GM12874 (cell line): ENCODE results near the gene ZNF282.

ENCODE experiments used
- TF ChIP-seq, protein P1 (sequence below): IDR thresholded peaks from 2 replicates; pipeline ENCODE4 v1.5.1; 2011; ENCODE audit warnings: low read depth, mild to moderate bottlenecking, control low read depth, low read length, moderate library complexity; ENCODE audit not compliant: insufficient read depth

The ZNF282 gene

DNA sequence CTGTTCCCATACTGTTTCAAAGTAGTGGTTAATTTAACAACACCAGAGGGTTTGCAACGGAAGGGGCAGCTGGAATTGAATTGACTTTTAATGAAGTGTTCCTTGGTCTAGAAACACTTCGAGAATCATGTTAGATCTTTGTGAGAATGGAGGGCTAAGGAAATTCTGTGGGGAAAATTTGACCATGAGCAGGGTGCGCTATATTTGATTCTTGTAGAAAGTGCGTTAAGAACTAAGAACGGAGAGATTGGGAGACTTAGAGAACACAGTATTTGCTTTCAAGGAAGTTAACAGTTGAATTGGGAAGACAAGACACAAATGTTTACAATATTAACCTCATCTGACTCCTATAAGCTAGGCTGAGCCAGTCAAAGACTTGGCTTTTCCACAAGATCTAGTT is 45.3 kb downstream of the ZNF282 start:
- TF ChIP-seq, protein P1, sequence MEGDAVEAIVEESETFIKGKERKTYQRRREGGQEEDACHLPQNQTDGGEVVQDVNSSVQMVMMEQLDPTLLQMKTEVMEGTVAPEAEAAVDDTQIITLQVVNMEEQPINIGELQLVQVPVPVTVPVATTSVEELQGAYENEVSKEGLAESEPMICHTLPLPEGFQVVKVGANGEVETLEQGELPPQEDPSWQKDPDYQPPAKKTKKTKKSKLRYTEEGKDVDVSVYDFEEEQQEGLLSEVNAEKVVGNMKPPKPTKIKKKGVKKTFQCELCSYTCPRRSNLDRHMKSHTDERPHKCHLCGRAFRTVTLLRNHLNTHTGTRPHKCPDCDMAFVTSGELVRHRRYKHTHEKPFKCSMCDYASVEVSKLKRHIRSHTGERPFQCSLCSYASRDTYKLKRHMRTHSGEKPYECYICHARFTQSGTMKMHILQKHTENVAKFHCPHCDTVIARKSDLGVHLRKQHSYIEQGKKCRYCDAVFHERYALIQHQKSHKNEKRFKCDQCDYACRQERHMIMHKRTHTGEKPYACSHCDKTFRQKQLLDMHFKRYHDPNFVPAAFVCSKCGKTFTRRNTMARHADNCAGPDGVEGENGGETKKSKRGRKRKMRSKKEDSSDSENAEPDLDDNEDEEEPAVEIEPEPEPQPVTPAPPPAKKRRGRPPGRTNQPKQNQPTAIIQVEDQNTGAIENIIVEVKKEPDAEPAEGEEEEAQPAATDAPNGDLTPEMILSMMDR = no peak

DNA sequence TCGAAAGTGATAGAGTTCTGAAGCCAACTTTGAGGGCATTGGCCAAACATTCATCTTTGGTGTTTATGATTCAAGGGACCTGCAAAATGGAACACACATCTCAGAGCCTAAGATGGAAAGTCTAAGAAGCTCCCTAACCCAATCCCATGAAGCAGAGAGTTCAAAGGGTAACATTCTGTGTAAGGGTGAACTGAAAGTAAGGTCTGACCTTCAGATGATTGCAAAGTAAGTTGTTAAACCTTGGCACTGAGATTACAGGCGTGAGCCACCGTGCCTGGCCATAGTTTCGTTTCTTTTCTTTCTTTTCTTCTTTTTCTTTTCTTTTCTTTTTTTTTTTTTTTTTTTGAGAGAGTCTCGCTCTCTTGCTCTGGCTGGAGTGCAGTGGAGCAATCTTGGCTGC is 46.4 kb downstream of the ZNF282 start:
- TF ChIP-seq, protein P1 = no peak

DNA sequence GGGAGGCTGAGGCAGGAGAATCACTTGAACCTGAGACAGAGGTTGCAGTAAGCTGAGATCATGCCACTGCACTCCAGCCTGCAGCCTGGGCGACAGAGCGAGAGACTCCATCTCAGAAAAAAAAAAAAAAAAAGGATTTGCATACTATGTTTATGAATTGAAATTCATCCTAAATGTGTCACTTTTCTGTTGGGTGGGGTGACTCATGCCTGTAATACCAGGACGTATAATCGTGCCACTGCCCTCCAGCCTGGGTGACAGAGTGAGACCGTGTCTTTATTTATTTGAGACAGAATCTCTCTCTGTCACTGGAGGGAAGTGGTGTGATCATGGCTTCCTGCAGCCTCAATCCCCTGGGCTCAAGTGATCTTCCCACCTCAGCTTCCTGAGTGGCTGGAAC is 49.9 kb downstream of the ZNF282 start:
- TF ChIP-seq, protein P1 = no peak

DNA sequence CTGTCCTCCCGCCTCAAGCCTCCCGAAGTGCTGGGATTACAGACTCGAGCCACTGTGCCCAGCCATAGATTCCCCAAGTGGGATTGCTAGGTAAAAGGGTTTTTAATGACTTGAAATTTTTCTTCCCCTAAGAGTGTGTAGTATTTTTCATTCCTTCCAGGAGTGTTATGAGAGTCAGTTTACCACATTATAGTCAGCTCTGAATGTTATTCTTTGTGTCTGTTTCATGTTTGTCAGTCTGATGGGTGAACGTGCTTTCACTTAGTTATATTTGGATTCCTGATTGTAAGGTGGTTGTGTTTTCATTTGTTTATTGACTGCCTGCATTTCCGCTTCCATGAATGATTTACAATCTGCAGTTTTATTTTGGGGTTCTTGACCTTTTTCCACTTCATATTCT is 50.4 kb downstream of the ZNF282 start:
- TF ChIP-seq, protein P1 = no peak

DNA sequence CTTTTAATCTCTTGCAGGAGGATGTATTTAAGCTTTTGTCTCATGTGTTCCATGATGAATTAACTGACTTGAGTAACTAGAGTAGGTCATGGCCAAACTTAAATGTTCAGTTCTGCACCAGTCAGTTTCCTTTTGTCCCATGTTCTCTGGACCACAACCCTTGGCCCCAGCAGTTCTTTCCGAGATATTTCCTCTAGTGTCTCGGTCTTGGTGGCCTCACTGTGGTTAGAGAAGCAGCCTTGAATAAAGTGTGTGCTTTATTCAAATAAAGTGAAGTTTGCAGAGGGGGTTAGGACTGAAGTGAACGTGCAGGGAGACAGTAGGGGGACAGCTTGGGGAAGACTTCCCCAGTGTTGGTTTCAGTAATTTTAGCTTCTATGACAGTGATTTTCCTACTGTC is 53.4 kb downstream of the ZNF282 start:
- TF ChIP-seq, protein P1 = no peak

DNA sequence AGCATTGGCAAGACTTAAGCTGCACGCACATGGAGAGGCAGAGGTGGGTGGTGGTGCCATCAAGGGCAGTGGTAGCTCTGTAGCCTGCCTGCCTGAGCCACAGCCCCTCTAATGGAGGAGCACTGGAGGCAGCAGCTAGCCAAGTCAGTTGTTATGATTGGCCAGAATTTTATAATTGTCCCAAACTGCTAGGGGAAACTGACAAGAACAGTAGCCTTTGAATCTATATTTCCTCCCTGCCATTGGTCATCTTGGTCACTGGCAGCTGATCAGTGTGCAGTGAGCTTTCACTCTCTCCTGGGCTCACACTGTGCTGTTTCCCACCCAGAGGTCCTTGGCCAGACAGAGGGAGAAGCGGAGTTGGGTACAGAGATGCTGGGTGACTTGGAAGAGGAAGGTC is 57.0 kb downstream of the ZNF282 start:
- TF ChIP-seq, protein P1 = no peak

DNA sequence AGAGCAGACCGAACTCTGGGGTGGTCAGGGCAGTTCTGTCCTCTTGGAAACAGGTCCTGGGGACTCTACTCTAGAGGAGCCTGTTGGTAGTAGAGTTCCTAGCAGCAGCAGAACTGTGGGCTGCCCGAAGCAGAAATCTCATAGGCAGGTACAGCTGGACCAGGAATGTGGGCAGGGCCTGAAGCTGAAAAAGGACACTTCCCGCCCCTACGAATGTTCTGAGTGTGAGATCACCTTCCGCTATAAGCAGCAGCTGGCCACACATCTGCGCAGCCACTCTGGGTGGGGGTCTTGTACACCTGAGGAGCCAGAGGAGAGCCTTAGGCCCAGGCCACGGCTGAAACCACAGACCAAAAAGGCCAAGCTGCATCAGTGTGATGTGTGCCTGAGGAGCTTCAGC is 58.3 kb downstream of the ZNF282 start:
- TF ChIP-seq, protein P1 = no peak

DNA sequence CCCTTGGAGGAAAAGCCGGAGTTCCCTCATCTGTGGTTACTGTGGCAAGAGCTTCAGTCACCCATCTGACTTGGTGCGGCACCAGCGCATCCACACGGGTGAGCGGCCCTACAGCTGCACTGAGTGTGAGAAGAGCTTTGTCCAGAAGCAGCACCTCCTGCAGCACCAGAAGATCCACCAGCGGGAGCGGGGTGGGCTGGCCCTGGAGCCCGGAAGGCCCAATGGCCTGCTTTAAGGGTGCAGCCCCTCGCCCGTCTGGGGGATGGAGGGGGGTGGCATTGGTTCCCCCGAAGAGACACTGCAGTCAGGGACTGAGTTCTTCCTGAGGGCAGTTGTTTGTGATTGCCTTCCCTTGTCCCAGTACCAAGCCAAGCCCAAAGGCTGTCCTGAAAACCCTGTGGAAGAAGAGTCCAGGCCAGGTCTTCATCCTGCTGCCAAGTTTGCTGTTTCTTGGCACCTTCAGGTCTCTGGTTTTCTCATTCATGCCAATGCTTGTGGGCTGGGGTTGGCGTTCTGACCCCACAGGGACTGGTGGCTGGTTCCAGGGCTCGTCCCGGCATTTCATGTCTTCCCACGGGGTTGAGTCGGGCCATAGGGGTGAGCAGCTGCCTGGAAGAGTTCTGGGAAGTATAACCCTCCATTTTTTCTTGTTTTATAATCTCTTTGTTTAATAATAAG is 59.0 kb downstream of the ZNF282 start:
- TF ChIP-seq, protein P1 = no peak
